ENCODE data around the gene ZNF444. TPM values are rescaled to one million over a fixed set of nuclear protein-coding genes. Genes with fewer than 3 reads are reported as not detected.
A peak's percentile ranks its signal among the peaks of the same experiment; 100 is the strongest.

Gene ZNF444
- total and polyA plus RNA-seq, 4 donors, result 6.1 to 30.4 (median 21.0) TPM

DNA sequence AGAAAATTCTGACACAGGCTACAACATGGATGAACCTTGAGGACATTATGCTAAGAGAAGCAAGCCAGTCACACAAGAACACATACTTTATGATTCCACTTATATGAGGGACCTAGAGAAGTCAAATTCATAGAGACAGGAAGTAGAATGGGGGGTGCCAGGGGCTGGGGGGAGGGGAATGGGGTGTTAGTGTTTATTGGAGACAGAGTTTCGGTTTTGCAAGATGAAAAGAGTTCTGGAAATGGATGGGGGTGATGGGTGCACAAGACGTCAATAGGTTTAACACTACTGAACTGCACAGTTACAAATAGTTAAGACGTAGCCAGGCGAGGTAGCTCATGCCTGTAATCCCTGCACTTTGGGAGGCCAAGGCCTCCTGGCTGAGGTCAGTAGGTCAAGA, 16.5 kb upstream of the ZNF444 start:
- 91% methylated on average over 4 of the region's 4 CpGs for WGBS

DNA sequence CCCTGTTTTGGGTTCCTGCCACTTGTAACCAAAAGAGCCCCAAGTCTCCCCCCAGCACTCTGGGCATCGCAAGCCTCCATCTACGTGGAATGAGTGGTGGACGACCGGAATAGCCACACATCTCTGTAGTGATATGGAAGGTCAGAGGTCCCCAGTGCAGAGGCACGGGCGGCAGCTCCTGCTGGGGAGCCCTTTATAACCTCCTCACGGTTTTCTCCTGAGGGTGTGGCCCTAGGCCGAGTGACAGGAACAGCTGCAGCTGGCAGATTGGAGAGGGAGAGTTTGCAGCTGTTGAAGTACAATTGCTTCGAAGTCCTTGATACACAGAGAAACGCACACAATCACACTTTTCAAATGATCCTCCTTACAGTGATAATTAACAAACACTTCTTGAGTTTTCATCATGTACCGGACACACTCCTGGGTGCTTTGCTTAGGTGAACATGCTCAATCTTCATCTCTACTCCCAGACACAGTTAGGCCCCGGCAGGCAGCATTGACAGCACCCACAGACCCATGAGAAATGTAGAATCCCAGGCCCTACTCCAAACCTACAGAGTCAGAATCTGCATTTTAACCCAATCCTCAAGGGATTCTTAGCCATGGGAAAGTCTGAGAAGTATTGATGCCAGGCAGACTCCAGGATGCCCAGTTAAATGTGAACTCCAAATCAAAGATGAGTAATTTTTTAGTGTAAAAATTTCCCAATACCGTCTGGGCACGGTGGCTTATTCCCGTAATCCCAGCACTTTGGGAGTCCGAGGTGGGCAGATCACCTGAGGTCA, 15.1 kb upstream of the ZNF444 start:
- no peaks in the 10 kb centered on the region for H3K27me3 ChIP-seq (ENCODE audit: control insufficient read depth in 4 of 4, insufficient read depth in 4 of 4, low read length in 3 of 4)
- H3K9me3 ChIP-seq (ENCODE audit: control insufficient read depth in 4 of 4, low read length in 3 of 4), result no peaks in the 10 kb centered on the region
- DNase-seq (ENCODE audit: low spot score), result peak; percentile 74
- no peaks in the 10 kb centered on the region for H3K36me3 ChIP-seq (ENCODE audit: control insufficient read depth in 4 of 4, insufficient read depth in 3 of 4, low read depth in 1 of 4, low read length in 3 of 4)
- no peak overlapping the region for H3K4me3 ChIP-seq (ENCODE audit: low read depth in 1 of 3, low read length in 3 of 3)
- no peak overlapping the region for H3K9ac ChIP-seq (ENCODE audit: low read depth in 1 of 2, low read length in 2 of 2)
- TF ChIP-seq HNF4G (IDR thresholded peaks at IDR 0.05) (no peak), HNF4A (conservative IDR thresholded peaks at IDR 0.05) (no peak), RAD21 (IDR thresholded peaks at IDR 0.05) (no peak), GABPA (IDR thresholded peaks at IDR 0.05 in 1 of 2, conservative IDR thresholded peaks at IDR 0.05 in 1 of 2) (no peak), SP1 (IDR thresholded peaks at IDR 0.05) (no peak), EGR1 (IDR thresholded peaks at IDR 0.05; ENCODE audit: low read depth in 2 of 2) (no peak), NR2F2 (IDR thresholded peaks at IDR 0.05) (no peak), YY1 (IDR thresholded peaks at IDR 0.05) (no peak), FOXA2 (IDR thresholded peaks at IDR 0.05) (no peak), FOXA1 (IDR thresholded peaks at IDR 0.05) (no peak)
- TF ChIP-seq, protein P1, sequence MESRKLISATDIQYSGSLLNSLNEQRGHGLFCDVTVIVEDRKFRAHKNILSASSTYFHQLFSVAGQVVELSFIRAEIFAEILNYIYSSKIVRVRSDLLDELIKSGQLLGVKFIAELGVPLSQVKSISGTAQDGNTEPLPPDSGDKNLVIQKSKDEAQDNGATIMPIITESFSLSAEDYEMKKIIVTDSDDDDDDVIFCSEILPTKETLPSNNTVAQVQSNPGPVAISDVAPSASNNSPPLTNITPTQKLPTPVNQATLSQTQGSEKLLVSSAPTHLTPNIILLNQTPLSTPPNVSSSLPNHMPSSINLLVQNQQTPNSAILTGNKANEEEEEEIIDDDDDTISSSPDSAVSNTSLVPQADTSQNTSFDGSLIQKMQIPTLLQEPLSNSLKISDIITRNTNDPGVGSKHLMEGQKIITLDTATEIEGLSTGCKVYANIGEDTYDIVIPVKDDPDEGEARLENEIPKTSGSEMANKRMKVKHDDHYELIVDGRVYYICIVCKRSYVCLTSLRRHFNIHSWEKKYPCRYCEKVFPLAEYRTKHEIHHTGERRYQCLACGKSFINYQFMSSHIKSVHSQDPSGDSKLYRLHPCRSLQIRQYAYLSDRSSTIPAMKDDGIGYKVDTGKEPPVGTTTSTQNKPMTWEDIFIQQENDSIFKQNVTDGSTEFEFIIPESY (IDR thresholded peaks at IDR 0.05), result no peak
- TF ChIP-seq, protein P2, sequence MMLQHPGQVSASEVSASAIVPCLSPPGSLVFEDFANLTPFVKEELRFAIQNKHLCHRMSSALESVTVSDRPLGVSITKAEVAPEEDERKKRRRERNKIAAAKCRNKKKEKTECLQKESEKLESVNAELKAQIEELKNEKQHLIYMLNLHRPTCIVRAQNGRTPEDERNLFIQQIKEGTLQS (IDR thresholded peaks at IDR 0.05), result no peak
- TF ChIP-seq, protein P3, sequence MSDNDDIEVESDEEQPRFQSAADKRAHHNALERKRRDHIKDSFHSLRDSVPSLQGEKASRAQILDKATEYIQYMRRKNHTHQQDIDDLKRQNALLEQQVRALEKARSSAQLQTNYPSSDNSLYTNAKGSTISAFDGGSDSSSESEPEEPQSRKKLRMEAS (IDR thresholded peaks at IDR 0.05), result no peak
- no peak overlapping the region for H3K27ac ChIP-seq (ENCODE audit: low read depth in 1 of 2, low read length in 2 of 2)
- peaks cover 0 to 6% (median 3%) of the 10 kb centered on the region in 4 donors for H3K4me1 ChIP-seq (ENCODE audit: control insufficient read depth in 4 of 4, insufficient read depth in 4 of 4, low read length in 3 of 4)
- 83% methylated on average over 16 of the region's 16 CpGs for WGBS

More for the DNA sequence above, 16.5 kb upstream of the ZNF444 start:
- Histone ChIP-seq H3K27ac (ENCODE audit: low read depth in 1 of 2, low read length in 2 of 2) (no peak overlapping the region), H3K9ac (ENCODE audit: low read depth in 1 of 2, low read length in 2 of 2) (no peak overlapping the region), H3K4me1 (ENCODE audit: control insufficient read depth in 4 of 4, insufficient read depth in 4 of 4, low read length in 3 of 4) (peaks cover 2 to 11% (median 6%) of the 10 kb centered on the region in 4 donors), H3K9me3 (ENCODE audit: control insufficient read depth in 4 of 4, low read length in 3 of 4) (no peaks in the 10 kb centered on the region), H3K4me3 (ENCODE audit: low read depth in 1 of 3, low read length in 3 of 3) (no peak overlapping the region), H3K27me3 (ENCODE audit: control insufficient read depth in 4 of 4, insufficient read depth in 4 of 4, low read length in 3 of 4) (no peaks in the 10 kb centered on the region), H3K36me3 (ENCODE audit: control insufficient read depth in 4 of 4, insufficient read depth in 3 of 4, low read depth in 1 of 4, low read length in 3 of 4) (no peaks in the 10 kb centered on the region)
- TF ChIP-seq, protein P2 (IDR thresholded peaks at IDR 0.05), result no peak
- TF ChIP-seq HNF4A (conservative IDR thresholded peaks at IDR 0.05), result no peak
- DNase-seq (ENCODE audit: low spot score), result no peak

DNA sequence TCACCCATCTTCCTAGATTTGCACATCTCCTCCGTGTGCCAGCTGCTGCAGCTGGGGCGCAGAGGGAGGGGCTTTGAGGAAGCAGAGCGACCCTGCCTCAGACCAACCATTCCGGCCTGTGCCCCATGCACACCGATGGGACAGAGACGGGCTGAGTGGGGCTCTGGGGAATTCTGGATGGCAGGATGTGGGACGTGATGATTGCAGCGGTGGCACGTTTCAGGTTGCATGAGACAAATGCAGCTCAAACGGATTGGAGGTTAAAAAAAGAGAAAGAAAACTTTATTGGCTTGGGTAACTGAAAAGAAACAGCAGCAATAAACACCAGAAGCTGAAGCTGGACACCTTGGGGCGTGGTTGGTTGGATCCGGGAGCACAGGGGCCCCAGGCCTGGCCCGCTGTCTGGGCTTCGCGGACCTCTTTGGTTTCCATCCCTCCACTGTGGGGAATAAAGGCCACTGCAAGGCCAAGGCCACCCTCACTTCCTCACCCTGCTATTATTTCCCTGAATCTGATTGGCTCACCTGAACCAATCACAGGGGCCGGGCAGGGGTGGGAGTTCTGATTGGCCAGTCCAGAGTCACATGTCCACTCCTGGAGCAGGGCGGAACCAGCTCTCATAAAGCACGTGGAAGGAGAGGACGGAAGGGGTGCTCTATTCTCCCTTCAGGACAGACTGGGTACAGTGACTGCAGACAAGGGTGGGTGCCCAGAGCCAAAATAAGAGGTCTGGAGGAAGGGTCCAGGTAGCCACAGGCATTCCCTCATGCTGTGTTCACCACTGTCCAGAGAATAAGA, 13.9 kb upstream of the ZNF444 start:
- Histone ChIP-seq H3K4me1 (ENCODE audit: control insufficient read depth in 4 of 4, insufficient read depth in 4 of 4, low read length in 3 of 4) (peaks cover 0 to 2% (median under 1%) of the 10 kb centered on the region in 4 donors), H3K9ac (ENCODE audit: low read depth in 1 of 2, low read length in 2 of 2) (no peak overlapping the region), H3K9me3 (ENCODE audit: control insufficient read depth in 4 of 4, low read length in 3 of 4) (no peaks in the 10 kb centered on the region), H3K4me3 (ENCODE audit: low read depth in 1 of 3, low read length in 3 of 3) (no peak overlapping the region), H3K36me3 (ENCODE audit: control insufficient read depth in 4 of 4, insufficient read depth in 3 of 4, low read depth in 1 of 4, low read length in 3 of 4) (no peaks in the 10 kb centered on the region), H3K27me3 (ENCODE audit: control insufficient read depth in 4 of 4, insufficient read depth in 4 of 4, low read length in 3 of 4) (no peaks in the 10 kb centered on the region), H3K27ac (ENCODE audit: low read depth in 1 of 2, low read length in 2 of 2) (no peak overlapping the region)
- DNase-seq (ENCODE audit: low spot score), result no peak
- 85% methylated on average over 19 of the region's 19 CpGs for WGBS
- TF ChIP-seq, protein P1 (IDR thresholded peaks at IDR 0.05), result no peak
- TF ChIP-seq TAF1 (conservative IDR thresholded peaks at IDR 0.05), result no peak
- no peak for TF ChIP-seq FOXA1 (IDR thresholded peaks at IDR 0.05)
- TF ChIP-seq RXRA (IDR thresholded peaks at IDR 0.05), result no peak
- no peak for TF ChIP-seq RAD21 (IDR thresholded peaks at IDR 0.05)
- TF ChIP-seq, protein P4, sequence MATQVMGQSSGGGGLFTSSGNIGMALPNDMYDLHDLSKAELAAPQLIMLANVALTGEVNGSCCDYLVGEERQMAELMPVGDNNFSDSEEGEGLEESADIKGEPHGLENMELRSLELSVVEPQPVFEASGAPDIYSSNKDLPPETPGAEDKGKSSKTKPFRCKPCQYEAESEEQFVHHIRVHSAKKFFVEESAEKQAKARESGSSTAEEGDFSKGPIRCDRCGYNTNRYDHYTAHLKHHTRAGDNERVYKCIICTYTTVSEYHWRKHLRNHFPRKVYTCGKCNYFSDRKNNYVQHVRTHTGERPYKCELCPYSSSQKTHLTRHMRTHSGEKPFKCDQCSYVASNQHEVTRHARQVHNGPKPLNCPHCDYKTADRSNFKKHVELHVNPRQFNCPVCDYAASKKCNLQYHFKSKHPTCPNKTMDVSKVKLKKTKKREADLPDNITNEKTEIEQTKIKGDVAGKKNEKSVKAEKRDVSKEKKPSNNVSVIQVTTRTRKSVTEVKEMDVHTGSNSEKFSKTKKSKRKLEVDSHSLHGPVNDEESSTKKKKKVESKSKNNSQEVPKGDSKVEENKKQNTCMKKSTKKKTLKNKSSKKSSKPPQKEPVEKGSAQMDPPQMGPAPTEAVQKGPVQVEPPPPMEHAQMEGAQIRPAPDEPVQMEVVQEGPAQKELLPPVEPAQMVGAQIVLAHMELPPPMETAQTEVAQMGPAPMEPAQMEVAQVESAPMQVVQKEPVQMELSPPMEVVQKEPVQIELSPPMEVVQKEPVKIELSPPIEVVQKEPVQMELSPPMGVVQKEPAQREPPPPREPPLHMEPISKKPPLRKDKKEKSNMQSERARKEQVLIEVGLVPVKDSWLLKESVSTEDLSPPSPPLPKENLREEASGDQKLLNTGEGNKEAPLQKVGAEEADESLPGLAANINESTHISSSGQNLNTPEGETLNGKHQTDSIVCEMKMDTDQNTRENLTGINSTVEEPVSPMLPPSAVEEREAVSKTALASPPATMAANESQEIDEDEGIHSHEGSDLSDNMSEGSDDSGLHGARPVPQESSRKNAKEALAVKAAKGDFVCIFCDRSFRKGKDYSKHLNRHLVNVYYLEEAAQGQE (IDR thresholded peaks at IDR 0.05), result no peak
- TF ChIP-seq SP1 (IDR thresholded peaks at IDR 0.05), result no peak
- no peak for TF ChIP-seq GABPA (IDR thresholded peaks at IDR 0.05 in 1 of 2, conservative IDR thresholded peaks at IDR 0.05 in 1 of 2)
- no peak for TF ChIP-seq YY1 (IDR thresholded peaks at IDR 0.05)
